Activated effector memory CD4-positive, alpha-beta T cell treated with anti-CD3 and anti-CD28 coated beads, Interleukin-2, amount 50 U/mL, for 16 hours (primary cell): ENCODE results near the gene BAIAP2.

Experiments used
- DNase-seq: peaks from one replicate; pipeline ENCODE4 v3.0.0-alpha.2; 2020

The BAIAP2 gene

DNA sequence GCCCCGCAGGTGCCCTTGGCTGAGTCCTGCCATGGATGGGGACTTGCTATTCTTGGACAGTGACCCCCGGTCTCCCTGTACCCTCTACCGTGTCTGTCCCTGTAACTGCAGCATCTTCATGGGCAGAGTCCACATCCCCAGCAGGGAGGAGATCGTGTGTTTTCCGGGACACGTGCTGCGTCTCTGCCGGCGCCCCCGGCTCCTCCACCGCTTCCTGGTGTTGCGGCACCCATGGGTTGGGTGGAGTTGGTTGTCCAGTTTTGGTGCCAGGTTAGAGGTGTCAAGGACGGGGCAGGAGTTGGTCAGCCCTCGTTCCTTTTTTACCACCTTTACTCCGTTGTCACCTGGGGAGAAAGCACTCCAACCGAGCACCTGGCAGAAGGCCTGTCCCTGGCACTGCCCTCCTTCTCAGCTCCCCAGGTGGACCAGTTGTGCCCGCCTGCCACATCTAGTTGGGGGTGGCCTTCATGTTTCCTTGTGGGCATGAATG, 20.0 kb downstream of the BAIAP2 start:
- DNase-seq, result no peak

DNA sequence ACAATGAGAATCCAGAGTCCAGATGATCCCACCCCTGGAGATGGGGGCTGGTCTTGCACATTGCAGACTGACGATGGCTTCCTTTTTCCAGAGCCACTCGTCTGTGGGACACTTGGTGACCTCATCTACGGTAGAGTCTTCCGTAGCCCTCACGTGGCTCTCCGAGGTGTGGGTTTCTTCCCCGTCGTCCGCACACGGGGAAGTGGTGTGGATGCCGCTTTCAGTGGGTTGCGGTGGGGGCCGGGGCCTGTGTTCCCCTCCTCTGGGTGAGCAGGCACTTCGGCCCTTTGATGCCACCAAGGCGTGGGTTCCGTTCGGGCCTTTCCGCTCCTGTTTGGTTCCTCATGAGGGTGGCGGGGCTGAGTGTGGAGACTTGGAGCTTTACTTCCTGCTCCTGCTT, 21.4 kb downstream of the BAIAP2 start:
- no peak for DNase-seq

DNA sequence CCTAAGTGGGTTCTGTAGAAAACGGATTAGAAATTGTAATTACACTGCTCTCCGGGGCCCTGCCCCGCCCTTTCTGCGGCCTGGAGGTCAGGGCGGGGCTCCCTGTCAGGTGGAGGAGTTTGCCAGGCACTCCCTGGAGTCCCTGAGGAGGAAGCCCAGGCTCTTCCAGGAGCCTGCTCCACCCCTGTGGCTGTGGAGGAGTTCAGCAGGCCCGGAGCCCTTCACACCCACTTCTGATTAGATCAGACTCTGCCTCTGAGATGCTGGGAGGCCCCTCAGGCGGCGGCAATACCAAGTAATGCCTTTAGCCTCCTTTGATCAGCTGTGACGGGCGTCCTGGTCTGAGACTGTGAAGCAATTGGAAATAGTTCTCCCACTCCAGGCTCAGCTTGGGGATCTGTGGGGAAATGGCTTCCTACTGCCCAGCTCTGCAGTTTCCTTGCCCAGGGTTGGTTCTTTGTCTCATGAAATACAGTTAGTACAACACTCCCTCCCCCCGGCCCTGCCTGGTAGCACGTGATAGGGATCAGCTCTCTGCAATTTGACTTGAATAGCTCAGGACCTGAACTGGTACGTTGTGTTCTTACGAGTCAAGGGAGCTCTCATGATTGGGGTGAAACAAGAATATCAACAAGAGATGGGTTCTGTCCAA, 22.3 kb downstream of the BAIAP2 start:
- DNase-seq, result no peak

DNA sequence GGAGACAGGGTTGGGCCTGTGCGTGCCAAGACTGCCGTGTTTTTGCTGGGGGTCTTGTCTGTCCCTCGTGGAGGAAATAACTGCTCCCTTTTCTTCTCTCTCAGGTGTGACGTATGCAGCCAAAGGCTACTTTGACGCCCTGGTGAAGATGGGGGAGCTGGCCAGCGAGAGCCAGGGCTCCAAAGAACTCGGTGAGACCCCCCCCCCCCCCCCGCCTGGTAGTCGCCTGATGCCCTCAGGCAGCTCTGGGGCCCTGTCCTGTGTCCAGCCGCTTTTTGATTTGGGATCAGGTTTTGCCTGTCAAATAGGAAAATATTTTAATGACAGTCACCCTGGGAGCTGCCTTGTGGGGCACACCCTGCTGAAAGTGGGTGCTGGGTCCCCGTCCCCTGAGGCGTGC, 22.8 kb downstream of the BAIAP2 start:
- no peak for DNase-seq

DNA sequence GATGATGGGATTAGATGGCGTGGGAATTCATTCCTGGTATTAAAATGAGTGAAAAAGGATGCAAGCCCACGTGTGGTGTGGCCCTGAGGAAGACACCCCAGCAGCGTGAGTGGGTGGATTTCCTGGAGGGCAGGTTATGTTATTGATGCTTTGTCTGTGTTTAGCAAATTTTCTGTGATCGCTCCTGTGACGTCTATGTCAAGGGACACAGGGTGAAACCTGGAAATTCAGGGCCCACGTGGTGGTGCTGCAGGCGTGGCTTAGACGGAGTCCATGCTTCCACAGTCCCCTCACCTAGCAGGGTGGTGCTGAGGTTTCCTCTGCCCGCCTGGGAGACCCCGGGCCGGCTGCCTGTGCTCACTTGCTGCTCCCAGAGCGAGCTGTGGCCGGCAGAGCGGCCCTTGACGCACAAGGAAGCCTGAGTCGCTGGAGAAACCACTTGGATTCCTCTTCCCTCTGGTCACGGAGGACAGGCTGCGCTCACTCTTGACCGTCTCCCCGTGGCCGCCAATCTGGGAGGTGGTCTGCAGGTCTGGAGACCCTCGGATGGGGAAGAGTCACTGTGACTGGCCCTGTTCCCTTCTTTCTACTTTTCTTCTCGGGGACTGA, 23.4 kb downstream of the BAIAP2 start:
- DNase-seq, result no peak

DNA sequence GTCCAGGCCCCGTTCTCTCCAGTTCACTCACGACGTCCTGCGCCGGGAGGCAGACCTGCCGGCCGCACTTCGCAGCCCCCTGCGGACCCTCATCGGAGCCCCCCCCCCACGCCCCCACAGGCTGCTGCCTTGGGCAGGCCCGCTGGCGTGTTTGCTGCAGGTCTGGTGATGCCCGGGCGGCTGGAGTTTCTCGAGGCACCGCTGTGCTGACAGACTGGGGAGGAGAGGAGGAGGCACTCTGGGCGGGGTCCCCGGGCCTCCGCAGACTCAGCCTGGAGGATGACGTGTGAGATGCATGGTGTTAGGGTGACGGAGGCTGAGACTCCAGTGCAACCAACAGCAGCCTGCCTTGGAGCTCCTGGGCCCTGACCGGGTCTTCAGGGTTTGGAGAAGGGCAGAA, 24.1 kb downstream of the BAIAP2 start:
- DNase-seq, result no peak

DNA sequence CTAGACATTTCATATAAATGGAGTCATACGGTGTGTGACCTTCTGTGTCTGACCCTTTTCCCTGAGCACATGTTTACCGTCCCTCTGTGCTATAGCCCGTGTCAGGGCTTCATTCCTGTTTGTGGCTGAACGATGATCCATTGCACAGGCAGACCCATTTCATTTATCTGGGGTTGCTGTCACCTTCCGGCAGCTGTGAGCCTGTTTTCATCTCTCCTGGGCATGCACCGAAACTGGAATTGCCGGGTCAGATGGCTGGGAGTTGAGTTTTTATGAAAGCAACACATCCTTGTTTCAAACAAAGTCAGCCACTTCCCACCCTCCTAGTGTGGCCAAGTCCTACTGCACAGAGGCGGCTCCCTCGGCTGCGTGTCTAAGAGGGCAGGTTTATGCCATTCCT, 25.5 kb downstream of the BAIAP2 start:
- no peak for DNase-seq

DNA sequence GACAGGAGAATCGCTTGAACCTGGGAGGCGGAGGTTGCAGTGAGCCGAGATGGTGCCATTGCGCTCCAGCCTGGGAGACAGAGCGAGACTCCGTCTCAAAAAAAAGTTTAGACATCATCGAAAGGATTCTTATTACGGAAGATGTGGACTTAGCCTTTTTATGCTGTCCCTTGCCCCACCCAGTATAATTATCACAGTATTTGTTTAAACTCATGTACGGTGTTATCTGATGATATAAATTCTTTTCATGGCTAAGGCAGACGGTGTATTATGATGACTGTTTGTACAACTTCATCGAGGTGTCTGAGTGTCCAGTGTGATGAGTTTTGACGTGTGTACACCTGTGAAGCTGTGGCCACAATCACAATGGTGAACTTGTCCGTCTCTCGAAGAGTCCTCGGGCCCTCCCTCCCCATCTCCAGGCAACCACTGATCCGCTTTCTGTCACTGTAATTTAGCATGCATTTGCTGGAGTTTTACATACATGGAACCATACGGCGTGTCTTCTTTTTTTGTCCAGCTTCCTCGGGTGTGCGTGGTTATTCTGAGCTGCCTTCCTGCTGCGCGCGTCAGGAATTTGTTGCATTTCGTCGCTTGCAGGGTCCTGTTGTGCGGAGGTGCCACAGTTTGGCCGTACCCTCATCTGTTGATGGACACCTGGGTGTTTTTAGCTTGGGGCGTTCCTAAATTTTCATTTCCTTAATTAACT, 26.2 kb downstream of the BAIAP2 start:
- no peak for DNase-seq

DNA sequence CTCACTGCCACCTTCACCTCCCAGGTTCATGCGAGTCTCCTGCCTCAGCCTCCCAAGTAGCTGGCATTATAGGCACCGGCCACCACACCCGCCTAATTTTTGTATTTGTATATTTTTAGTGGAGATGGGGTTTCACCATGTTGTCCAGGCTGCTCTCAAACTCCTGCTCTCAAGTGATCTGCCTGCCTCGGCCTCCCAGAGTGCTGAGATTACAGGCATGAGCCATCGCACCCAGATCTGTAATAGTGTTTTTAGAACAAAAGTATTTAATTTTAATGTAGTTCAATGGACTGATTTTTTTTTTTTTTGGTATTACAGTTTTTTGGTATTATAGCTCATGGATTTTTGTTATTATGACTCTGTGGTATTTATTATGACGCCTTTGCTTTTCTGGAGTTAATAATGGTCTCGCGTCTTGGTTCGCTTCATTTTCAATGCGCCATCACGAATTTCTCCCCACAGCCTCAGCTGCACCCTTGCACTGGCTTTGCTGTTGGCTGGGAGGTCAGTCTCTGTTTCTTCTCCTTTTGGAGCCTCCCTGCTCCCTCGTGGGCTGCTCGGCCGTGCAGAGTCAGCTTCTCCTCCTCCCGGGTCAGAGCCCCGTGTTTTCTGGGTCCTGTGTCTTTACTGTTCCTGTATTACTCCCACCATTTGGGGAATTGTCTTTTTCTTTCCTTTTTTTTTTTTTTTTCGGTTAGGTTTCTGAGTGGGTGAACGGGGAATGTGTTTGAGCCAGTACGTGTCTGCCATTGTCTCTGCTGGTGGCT, 27.2 kb downstream of the BAIAP2 start:
- no peak for DNase-seq

DNA sequence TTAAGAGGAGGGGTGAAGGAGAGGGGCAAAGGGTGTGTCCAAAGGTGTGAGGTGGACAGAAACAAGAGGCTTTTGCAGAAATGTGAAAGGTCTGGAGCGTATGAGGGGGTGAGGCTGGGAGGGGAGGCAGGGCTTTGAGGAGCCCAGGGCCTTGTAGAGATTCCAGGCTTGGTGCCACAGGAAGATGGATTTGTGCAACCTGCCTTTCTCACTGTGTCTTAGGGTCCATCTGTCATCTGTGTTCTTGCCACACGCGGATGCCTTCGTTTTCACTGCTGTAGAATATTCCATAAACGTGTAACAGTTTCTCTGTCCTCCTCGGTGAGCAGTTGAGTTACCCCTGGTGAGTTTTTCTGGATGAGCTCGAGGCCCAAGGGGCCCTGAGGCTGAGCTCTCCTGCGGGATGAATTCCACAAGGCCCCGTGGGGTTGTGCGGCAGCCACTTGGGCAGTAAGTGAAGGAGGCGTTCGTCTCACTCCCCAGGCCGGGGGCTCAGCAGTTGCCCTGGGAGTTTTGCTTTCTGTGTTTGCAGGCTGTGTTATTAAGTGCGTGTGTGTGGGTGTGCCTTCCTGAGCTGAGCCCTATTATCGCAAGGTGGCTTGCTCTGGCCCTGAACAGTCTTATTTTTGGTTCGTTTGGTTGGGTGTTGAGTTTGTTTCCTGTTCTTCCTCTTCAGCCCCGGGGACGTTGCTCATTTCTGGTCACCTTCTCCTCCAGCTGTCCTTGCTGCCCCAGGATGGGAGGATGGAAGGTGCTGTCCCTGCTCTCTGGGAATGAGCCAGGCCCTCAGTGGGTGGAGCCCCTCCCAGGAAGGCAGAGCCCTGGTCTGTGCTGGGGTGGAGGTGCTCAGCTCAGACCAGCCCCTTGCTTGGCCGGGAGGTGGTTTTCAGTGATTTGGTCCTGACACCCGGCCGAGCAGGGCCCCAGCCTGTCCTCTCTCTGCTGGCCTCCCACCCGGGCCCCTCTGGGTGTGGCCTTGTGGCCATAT, 28.4 kb downstream of the BAIAP2 start:
- DNase-seq, result no peak

DNA sequence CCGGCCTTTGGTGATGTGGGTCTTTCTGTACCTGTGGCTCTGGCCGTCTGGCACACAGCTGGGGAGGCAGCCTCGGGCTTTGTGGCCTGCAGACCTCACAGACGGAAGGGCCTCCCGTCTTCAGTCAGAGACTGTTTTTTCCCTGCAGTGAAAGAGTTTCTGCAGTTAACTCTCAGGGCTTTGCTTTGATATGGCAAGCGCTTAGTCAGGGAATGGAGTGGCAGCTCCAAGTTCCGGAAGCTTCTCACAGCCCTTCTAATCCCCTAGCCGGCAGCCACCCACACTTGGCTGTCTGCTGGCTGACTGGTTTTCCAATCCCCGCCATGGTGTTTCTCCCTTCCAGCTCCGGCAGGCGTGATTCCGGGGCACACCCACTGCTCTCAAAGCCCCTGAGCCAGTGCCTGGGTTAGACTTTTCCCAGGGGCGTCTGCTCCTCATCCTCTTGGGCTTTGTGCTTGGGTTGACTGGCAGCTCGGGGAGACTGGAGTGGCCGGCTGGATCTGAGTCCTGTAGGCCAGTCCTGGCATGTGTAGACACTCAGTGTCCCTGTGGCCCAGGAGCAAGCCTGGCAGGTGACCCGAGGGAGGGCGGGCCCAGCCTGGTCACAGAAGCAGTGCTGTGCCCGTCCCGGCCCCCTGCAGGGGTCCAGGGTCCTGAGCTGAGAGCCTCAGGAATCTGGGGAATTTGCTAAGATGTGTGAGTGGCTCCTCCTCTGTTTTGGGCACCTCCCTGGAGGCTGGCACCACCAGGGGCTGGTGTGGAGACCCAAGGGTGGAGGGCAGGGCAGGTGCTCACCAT, 29.9 kb downstream of the BAIAP2 start:
- no peak for DNase-seq

DNA sequence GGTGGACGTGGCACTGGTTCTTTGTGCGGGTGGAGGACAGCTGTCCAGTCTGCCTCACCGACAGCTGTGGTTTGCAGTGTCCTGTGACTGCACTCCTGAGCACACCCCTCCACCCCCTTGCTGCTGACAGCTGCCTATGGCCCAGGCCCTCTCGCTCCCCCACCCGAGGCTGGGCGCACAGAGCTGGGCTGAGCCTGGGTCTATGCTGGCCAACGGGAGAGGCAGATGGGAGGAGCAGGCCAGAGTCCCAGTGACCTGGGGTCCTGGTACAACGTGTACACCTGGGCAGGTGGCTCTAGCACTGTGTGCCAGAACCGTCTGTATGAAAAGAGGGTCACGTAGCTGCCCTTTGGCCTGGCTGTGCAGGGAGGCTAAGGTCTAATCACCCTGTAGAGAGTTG, 30.5 kb downstream of the BAIAP2 start:
- no peak for DNase-seq

DNA sequence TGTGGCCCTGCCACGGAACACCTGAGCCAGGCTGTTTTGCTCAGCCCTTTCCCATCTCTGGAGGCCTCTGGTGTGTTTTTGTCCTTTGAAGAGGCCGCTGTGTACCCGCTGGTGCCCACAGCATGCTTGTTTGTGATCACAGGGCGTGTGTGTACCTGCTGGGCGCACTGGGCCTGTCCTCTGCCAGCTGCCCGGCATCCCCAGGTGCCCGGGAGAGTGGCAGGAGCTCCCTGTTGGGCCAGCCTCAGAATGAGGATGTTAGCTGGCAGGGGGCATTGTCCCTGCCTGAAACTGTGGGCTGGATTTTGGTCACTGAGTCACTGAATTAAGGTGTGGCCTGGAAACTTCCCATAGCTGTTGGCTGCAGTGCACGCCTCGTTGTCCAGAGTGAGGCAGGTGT, 31.1 kb downstream of the BAIAP2 start:
- DNase-seq, result no peak

DNA sequence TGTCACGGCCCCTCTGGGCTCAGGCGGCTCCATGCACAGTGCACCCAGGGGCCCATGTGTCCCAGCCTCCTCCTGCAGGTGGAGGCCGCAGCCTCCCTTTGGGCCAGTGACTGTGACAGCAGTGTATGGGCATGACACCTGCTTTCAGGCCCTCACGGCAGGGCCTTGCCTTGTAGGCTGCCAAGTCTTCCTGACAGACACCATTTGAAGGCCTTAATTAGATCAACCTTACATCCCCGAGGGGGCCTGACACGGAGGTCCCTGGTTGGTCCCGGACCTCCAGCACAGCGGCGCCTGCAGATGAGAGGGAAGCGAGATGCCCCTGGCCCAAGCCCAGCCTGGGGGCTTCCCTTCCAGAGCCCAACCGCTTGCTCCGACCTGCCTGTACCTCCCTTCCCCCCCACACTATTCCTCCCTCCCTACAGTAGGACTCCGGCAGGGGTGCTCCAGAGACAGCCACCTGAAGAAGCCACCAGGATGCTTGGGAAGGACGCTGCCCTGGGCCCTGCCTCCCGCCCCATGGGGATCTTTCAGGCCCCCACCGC, 31.9 kb downstream of the BAIAP2 start:
- DNase-seq, result no peak

DNA sequence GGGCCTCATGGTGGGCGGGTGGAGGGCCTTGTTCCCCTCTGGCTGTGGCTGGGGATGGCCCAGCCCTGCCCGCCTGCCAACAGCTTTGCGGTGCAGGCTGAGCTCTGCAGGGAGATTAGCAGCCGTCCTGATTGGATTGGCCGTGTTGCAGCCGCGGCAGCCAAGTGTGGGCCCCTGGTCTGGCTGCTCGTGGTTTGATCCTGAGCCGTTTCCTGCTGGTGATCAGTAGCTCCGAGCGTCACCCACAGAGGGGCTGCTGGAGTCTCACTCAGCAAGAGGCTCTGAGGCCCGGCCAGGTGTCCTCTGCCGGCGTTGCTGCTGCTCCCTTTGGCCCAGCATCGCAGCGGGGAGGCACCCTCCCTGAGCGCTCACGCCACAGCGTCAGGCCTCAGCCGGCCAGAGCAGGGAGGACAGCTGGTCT, 32.5 kb downstream of the BAIAP2 start:
- no peak for DNase-seq

DNA sequence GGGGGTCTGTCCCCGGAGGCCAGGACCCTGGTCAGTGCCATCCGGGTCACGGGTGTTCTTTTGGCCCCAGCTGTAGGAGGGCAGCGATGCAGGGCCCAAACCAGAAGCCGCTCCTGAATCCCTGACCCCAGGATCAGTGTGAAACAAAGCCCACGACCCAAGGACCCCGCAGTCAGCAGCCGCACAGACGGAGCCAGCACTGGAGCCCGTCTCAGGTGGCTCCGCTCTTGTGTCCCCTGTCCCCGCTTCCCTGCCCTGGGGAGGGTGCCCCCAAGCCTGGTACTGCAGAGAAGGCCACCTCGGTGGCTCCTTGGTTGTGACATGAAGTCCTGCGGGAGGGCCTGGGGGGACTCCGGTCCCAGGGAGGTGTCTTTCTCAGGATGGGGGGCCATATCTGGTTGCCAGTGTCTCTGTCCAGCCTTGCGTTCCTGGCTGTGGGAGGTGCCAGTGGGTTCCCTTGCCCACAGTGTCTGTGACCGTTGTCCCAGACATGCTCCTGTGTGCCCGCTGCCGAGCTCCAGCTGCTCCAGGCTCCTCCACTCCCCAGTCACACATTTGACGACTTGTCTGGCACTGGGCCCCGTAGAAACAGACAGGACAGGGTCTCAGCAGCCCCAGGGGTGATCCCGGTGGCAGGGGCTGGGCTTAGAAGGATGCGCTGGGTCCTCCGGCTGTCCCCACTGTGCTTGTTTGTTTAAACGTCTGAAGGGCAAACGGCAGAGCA, 33.6 kb downstream of the BAIAP2 start:
- no peak for DNase-seq

DNA sequence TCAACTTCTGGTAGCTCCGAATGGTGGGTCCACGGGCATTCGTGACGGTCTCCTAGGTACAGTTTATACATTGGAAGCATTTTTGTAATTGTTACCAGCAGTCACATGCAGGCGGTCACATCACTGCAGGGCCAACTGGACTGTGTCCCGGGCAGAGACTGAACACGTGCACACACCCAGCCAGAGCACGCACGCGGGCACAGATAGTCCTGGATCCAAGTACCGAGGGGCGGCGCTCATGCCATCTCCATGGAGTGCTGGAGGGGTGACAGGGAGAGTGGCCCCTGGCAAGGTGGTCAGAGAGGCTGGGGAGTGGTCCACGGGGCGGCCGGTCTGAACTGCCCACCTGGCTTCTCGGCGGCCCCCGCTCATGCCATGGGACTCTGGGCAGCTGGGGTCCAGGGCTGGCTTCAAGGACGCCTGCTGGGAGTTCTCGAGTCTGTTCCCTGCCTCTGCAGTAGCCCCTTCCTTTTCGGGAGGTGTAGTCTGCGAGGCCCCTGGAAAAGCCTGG, 34.2 kb downstream of the BAIAP2 start:
- DNase-seq, result no peak

DNA sequence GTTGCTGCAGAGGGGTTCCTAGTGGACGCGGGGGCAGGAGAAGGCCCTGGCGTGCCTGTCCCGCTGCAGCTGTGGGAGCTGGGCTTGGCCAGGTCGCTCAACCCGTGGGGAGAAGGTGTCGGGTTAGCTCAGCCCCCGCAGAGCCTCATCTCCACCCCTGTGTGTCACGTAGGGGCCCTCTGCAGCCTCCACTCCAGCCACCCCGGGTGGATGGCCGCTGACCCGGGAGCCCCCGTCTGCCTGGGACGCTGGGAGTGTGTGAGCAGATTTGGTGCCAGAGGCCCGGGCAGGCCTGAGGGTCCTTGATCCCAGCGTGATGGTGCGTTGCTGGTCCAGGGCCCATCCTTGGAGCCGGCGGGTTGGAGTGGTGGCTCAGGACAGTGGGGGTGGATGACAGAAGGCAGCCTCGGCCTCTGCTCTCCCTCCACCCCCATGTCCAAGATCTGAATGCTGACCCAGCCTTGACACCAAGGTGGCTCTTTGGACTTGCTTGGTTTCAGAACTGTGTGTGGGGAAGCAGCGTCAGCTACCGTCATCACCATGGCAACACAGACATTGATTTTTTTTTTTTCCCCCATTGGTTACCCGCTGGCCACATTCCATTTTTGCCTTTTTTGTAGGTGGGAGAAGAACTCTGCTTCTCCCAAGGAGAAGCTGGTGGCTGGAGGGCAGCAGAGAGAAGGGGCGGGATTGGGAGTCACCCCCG, 35.7 kb downstream of the BAIAP2 start:
- no peak for DNase-seq
